HL-60/S4 (cell line): ENCODE data around the gene RAB40C.

ENCODE experiments used
- in situ Hi-C: fragments of 300-500 bp; cut with MboI; formaldehyde crosslinking; loops from 2 replicates; pipeline ENCODE4 v1.14.3; 2022; ENCODE audit warnings: low sequenced_read_pairs

RAB40C gene

GRCh38 chr16:572865-573650, 16.8 kb upstream of the RAB40C start:
- in situ Hi-C loops: no loop called here

GRCh38 chr16:574021-574760, 15.7 kb upstream of the RAB40C start:
- in situ Hi-C loops: no loop called here

GRCh38 chr16:575354-576196, 14.3 kb upstream of the RAB40C start:
- in situ Hi-C loops: no loop called here

- in situ Hi-C loops: no loop called here
Measured at GRCh38 chr16:576197-576822, 13.6 kb upstream of the RAB40C start.

GRCh38 chr16:576823-577201, 13.1 kb upstream of the RAB40C start:
- in situ Hi-C loops: no loop called here

- in situ Hi-C loops: no loop called here
Measured at GRCh38 chr16:577796-578195, 12.1 kb upstream of the RAB40C start.

GRCh38 chr16:578232-578869, 11.5 kb upstream of the RAB40C start:
- in situ Hi-C loops: no loop called here

- in situ Hi-C loops: no loop called here
Measured at GRCh38 chr16:578870-579405, 10.9 kb upstream of the RAB40C start.

- in situ Hi-C loops: no loop called here
Measured at GRCh38 chr16:580141-580945, 9.5 kb upstream of the RAB40C start.

GRCh38 chr16:580946-581498, 8.8 kb upstream of the RAB40C start:
- in situ Hi-C loops: no loop called here

GRCh38 chr16:582218-582613, 7.7 kb upstream of the RAB40C start:
- in situ Hi-C loops: no loop called here

GRCh38 chr16:582614-583331, 7.1 kb upstream of the RAB40C start:
- in situ Hi-C loops: no loop called here

GRCh38 chr16:583470-583814, 6.4 kb upstream of the RAB40C start:
- in situ Hi-C loops: no loop called here

GRCh38 chr16:583815-584591, 5.9 kb upstream of the RAB40C start:
- in situ Hi-C loops: no loop called here

- in situ Hi-C loops: no loop called here
Measured at GRCh38 chr16:585351-585750, 4.5 kb upstream of the RAB40C start.

- in situ Hi-C loops: no loop called here
Measured at GRCh38 chr16:586047-586644, 3.7 kb upstream of the RAB40C start.
